ENCODE results near the gene GMPR2. TPM values are rescaled to one million over a fixed set of nuclear protein-coding genes. Genes with fewer than 3 reads are reported as not detected.

Gene GMPR2
- total and polyA plus RNA-seq, 2 of the 13 experiments (the other 11 are each of a cell fraction or from before 2014, with no cell fraction given), result 210 to 273 TPM

- FAIRE-seq (peak; percentile 49), DNase-seq (ENCODE audit: low spot score) (peak; percentile 39), ATAC-seq (peak; percentile 46)
- in situ Hi-C loops (cut with HindIII; ENCODE audit: extremely low pct_ligation_motif_present, low pct_unique_long_range_greater_than_20kb) (no loop called here), intact Hi-C loops (cut with micrococcal nuclease; ENCODE audit: unreplicated experiment) (no loop called here)
- BruUV-seq (replicated peaks), result no TSS peak
- no peaks in the 10 kb centered on the region for H3K79me2 ChIP-seq (ENCODE audit: insufficient read depth, low read length)
- H3K4me1 ChIP-seq (ENCODE audit: insufficient read depth, low read length), result peaks cover 52% of the 10 kb centered on the region
- H2AFZ ChIP-seq (ENCODE audit: low read length), result no peak overlapping the region
- H3K27ac ChIP-seq (ENCODE audit: extremely low read length, insufficient read depth, low read length), result peak overlapping the region; percentile 28
- H3K27me3 ChIP-seq (ENCODE audit: control insufficient read depth in 1 of 2, insufficient read depth in 2 of 2, low read length in 2 of 2), result no peaks in the 10 kb centered on the region
- H4K20me1 ChIP-seq (ENCODE audit: insufficient read depth, low read length), result no peaks in the 10 kb centered on the region
- H3K9me3 ChIP-seq (ENCODE audit: low read length), result no peaks in the 10 kb centered on the region
- peaks cover 0 to 1% of the 10 kb centered on the region in 2 experiments; a peak in 1 of 5 replicates for H3K36me3 ChIP-seq (replicated peaks in 1 of 2; ENCODE audit: control insufficient read depth in 1 of 2, insufficient read depth in 2 of 2, low read length in 2 of 2)
- no peak overlapping the region for H3K9ac ChIP-seq (ENCODE audit: insufficient read depth, low read depth, low read length)
- H3K4me3 ChIP-seq (replicated peaks in 1 of 3; ENCODE audit: insufficient read depth in 1 of 3, low read depth in 2 of 3, low read length in 3 of 3), result no peak overlapping the region; a peak in 1 of 6 replicates
- POLR2A ChIA-PET, result interaction anchor here (1.1 to 13.2 kb wide), 7 partner anchors 9 to 52 kb away, joined by 3 to 254 read pairs (median 4); partner anchors contain the start of genes CIDEB, DHRS1, MDP1 and NOP9
- WGBS (ENCODE audit: low lambda C conversion rate), result 68% methylated on average over 11 of the region's 12 CpGs
- CTCF ChIA-PET (ENCODE audit: low intra/inter-chr PET ratio, low total read pairs), result no interaction called here
- peak overlapping the region; percentile 13 for H3K4me2 ChIP-seq (ENCODE audit: low read depth, low read length)
- no peak for TF ChIP-seq ZNF768 (CRISPR knock-in tag; IDR thresholded peaks at IDR 0.05)
- TF ChIP-seq ZNF468 (CRISPR knock-in tag; IDR thresholded peaks at IDR 0.05), result no peak
- TF ChIP-seq AHR (CRISPR knock-in tag; IDR thresholded peaks at IDR 0.05), result no peak
- TF ChIP-seq CSRNP2 (CRISPR knock-in tag; conservative IDR thresholded peaks at IDR 0.05; ENCODE audit: low read depth), result no peak
- no peak for TF ChIP-seq RAD51 (IDR thresholded peaks at IDR 0.05; ENCODE audit: borderline replicate concordance)
- no peak for TF ChIP-seq ZNF7 (CRISPR knock-in tag; IDR thresholded peaks at IDR 0.05)
- TF ChIP-seq HDAC6 (IDR thresholded peaks at IDR 0.05; ENCODE audit: low read depth, low read length), result no peak
- no peak for TF ChIP-seq ZNF101 (CRISPR knock-in tag; IDR thresholded peaks at IDR 0.05; ENCODE audit: borderline replicate concordance, low read depth)
- 0 out of 2 replicates have a peak, but pooled peaks have one; percentile 43 for TF ChIP-seq SOX5 (CRISPR knock-in tag; IDR thresholded peaks at IDR 0.05; ENCODE audit: borderline replicate concordance)
- no peak for TF ChIP-seq FOXK2 (IDR thresholded peaks at IDR 0.05)
- no peak for TF ChIP-seq TBX3 (IDR thresholded peaks at IDR 0.05; ENCODE audit: borderline replicate concordance)
- TF ChIP-seq, protein P1, sequence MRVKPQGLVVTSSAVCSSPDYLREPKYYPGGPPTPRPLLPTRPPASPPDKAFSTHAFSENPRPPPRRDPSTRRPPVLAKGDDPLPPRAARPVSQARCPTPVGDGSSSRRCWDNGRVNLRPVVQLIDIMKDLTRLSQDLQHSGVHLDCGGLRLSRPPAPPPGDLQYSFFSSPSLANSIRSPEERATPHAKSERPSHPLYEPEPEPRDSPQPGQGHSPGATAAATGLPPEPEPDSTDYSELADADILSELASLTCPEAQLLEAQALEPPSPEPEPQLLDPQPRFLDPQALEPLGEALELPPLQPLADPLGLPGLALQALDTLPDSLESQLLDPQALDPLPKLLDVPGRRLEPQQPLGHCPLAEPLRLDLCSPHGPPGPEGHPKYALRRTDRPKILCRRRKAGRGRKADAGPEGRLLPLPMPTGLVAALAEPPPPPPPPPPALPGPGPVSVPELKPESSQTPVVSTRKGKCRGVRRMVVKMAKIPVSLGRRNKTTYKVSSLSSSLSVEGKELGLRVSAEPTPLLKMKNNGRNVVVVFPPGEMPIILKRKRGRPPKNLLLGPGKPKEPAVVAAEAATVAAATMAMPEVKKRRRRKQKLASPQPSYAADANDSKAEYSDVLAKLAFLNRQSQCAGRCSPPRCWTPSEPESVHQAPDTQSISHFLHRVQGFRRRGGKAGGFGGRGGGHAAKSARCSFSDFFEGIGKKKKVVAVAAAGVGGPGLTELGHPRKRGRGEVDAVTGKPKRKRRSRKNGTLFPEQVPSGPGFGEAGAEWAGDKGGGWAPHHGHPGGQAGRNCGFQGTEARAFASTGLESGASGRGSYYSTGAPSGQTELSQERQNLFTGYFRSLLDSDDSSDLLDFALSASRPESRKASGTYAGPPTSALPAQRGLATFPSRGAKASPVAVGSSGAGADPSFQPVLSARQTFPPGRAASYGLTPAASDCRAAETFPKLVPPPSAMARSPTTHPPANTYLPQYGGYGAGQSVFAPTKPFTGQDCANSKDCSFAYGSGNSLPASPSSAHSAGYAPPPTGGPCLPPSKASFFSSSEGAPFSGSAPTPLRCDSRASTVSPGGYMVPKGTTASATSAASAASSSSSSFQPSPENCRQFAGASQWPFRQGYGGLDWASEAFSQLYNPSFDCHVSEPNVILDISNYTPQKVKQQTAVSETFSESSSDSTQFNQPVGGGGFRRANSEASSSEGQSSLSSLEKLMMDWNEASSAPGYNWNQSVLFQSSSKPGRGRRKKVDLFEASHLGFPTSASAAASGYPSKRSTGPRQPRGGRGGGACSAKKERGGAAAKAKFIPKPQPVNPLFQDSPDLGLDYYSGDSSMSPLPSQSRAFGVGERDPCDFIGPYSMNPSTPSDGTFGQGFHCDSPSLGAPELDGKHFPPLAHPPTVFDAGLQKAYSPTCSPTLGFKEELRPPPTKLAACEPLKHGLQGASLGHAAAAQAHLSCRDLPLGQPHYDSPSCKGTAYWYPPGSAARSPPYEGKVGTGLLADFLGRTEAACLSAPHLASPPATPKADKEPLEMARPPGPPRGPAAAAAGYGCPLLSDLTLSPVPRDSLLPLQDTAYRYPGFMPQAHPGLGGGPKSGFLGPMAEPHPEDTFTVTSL (CRISPR knock-in tag; IDR thresholded peaks at IDR 0.05; ENCODE audit: borderline replicate concordance), result no peak
- no peak; the same call in 1 of the 2 replicates for TF ChIP-seq ZBTB39 (CRISPR knock-in tag; IDR thresholded peaks at IDR 0.05)
- TF ChIP-seq SMYD3 (CRISPR knock-in tag; IDR thresholded peaks at IDR 0.05), result no peak; the same call in 1 of the 2 replicates
- TF ChIP-seq RFX5 (IDR thresholded peaks at IDR 0.05; ENCODE audit: low read depth, low read length), result no peak
- TF ChIP-seq FOSL1 (CRISPR knock-in tag; IDR thresholded peaks at IDR 0.05; ENCODE audit: borderline replicate concordance), result no peak
Observed at GRCh38 chr14:24255931-24256711, 23.4 kb downstream of the GMPR2 start.
